K562 (cell line): ENCODE measurements around the gene SAPCD1. TPM values are rescaled to one million over a fixed set of nuclear protein-coding genes. Genes with fewer than 3 reads are reported as not detected.

ENCODE experiments used
- ARID4B ChIP-seq: sonication (generic); formaldehyde crosslinking; IDR thresholded peaks from 2 replicates; pipeline ENCODE4 v1.8.0; 2022; ENCODE audit warnings: mild to moderate bottlenecking, missing genetic modification reagents
- BCOR ChIP-seq: fragments of 450-650 bp; IDR thresholded peaks from 2 replicates; pipeline ENCODE4 v1.6.1; 2016
- BDP1 ChIP-seq: IDR thresholded peaks from 3 replicates; pipeline ENCODE4 v1.6.1; 2011; ENCODE audit not compliant: insufficient read length, insufficient read depth
- BMI1 ChIP-seq: fragments of 150-350 bp; IDR thresholded peaks from 2 replicates; pipeline ENCODE4 v1.6.1; 2014; ENCODE audit warnings: low read length
- CAMTA2 ChIP-seq: fragments of 250-450 bp; sonication (Bioruptor Pico); conservative IDR thresholded peaks from 2 replicates; pipeline ENCODE4 v1.5.1; 2022
- CBX1 ChIP-seq: sonication (generic); IDR thresholded peaks from 2 replicates; pipeline ENCODE4 v1.6.1; 2016; ENCODE audit warnings: antibody characterized with exemption, low read depth, mild to moderate bottlenecking
- CEBPG ChIP-seq, 3 experiments: fragments of 200-800 bp in 1 of 3; sonication (Bioruptor generic) in 1 of 3; sonication (generic) in 1 of 3; formaldehyde crosslinking in 1 of 3; IDR thresholded peaks in 2 of 3; conservative IDR thresholded peaks in 1 of 3; 2 replicates each; pipeline versions ENCODE4 v1.6.1 to v1.8.0; 2016 to 2022; ENCODE audit warnings: missing compliant biosample characterization in 2 of 3, missing genetic modification characterization in 2 of 3, mild to moderate bottlenecking in 1 of 3, missing genetic modification reagents in 1 of 3
- CHD4 ChIP-seq: fragments of 200-600 bp; sonication (generic); IDR thresholded peaks from 3 replicates; pipeline ENCODE4 v1.6.1; 2012; ENCODE audit warnings: low read depth, mild to moderate bottlenecking, mixed read lengths, low read length, inconsistent platforms; ENCODE audit not compliant: insufficient read depth, insufficient replicate concordance, poor library complexity, severe bottlenecking
- E2F6 ChIP-seq, 2 experiments: IDR thresholded peaks; 2 replicates each; pipeline ENCODE4 v1.6.1; 2011; ENCODE audit warnings: borderline replicate concordance in 1 of 2, control low read depth in 1 of 2, low read depth in 1 of 2, low read length in 1 of 2, mild to moderate bottlenecking in 1 of 2, mixed read lengths in 1 of 2, moderate library complexity in 1 of 2; ENCODE audit not compliant: insufficient read depth in 1 of 2, insufficient read length in 1 of 2, poor library complexity in 1 of 2, severe bottlenecking in 1 of 2; ENCODE audit errors: extremely low read depth in 1 of 2
- MXD1 ChIP-seq: fragments of 250-450 bp; sonication (Bioruptor Pico); IDR thresholded peaks from 2 replicates; pipeline ENCODE4 v1.8.0; 2021; ENCODE audit warnings: borderline replicate concordance, mild to moderate bottlenecking, moderate library complexity; ENCODE audit not compliant: poor library complexity, severe bottlenecking
- POLR2H ChIP-seq: IDR thresholded peaks from 2 replicates; pipeline ENCODE4 v1.6.1; 2016; ENCODE audit warnings: missing genetic modification characterization, low read depth, mild to moderate bottlenecking, control low read depth, missing compliant biosample characterization, moderate library complexity
- PTTG1 ChIP-seq: fragments of 450-650 bp; IDR thresholded peaks from 2 replicates; pipeline ENCODE4 v1.6.1; 2016; ENCODE audit warnings: low read depth, mild to moderate bottlenecking, missing genetic modification characterization, missing compliant biosample characterization
- RAD21 ChIP-seq, 2 experiments: fragments of 250-450 bp in 1 of 2; fragments of 450-650 bp in 1 of 2; sonication (Bioruptor Pico) in 1 of 2; formaldehyde crosslinking in 1 of 2; IDR thresholded peaks in 1 of 2; conservative IDR thresholded peaks in 1 of 2; 2 replicates each; pipeline versions ENCODE4 v1.4.0 to v1.8.0; 2020 to 2022; ENCODE audit warnings: mild to moderate bottlenecking in 2 of 2, moderate library complexity in 1 of 2
- TAF1 ChIP-seq: IDR thresholded peaks from 2 replicates; pipeline ENCODE4 v1.6.1; 2011; ENCODE audit warnings: mild to moderate bottlenecking, low read length, moderate library complexity; ENCODE audit not compliant: insufficient read depth, control insufficient read depth, severe bottlenecking; ENCODE audit errors: extremely low read depth
- TBL1XR1 ChIP-seq, 2 experiments: IDR thresholded peaks; 2 replicates each; pipeline ENCODE4 v1.6.1; 2012; ENCODE audit warnings: improper control_type of control experiment in 2 of 2, low read length in 2 of 2, mild to moderate bottlenecking in 1 of 2
- TFE3 ChIP-seq: fragments of 450-650 bp; formaldehyde crosslinking; IDR thresholded peaks from 2 replicates; pipeline ENCODE4 v1.4.0; 2020; ENCODE audit warnings: mild to moderate bottlenecking, mixed read lengths
- ZNF507 ChIP-seq: conservative IDR thresholded peaks from 2 replicates; pipeline ENCODE4 v1.6.1; 2017; ENCODE audit warnings: missing genetic modification characterization, missing compliant biosample characterization
- polyA plus RNA-seq, 8 experiments: library from polyadenylated mRNA; depleted of rRNA in 4 of 8; stranded (reverse) in 5 of 8; unstranded in 3 of 8; fragments of >200 nt; fragmentation: Nextera tagmentation in 2 of 8; fragmentation: Illumina TruSeq in 1 of 8; extraction: Ambion mirVana in 2 of 8; extraction: Trizol in 1 of 8; gene quantifications; 2 replicates each; pipeline versions ENCODE4 v1.2.1 to v1.2.3, GENCODE V29; 2011 to 2014; ENCODE audit warnings: inconsistent platforms in 1 of 8, missing spikeins in 1 of 8
- total RNA-seq, 7 experiments: library from RNA; depleted of rRNA in 6 of 7; stranded (reverse); fragments of >200 nt in 6 of 7; fragmentation: Illumina TruSeq in 2 of 7; extraction: Trizol in 2 of 7; gene quantifications; 2 replicates each; pipeline versions ENCODE4 v1.2.1 to v1.2.3, GENCODE V29; 2011 to 2021; ENCODE audit warnings: low replicate concordance in 1 of 7

The SAPCD1 gene
- total and polyA plus RNA-seq, 9 of the 15 experiments (the other 6 are each of a cell fraction or from before 2014, with no cell fraction given), result 2.6 to 30.2 (median 7.4) TPM

- peak; percentile 83 for TF ChIP-seq MXD1
- TF ChIP-seq BDP1, result no peak
- TF ChIP-seq PTTG1, result no peak
- peak; percentile 84 to 86 for TF ChIP-seq E2F6 (IDR thresholded peaks at IDR 0.05; ENCODE audit: borderline replicate concordance in 1 of 2, extremely low read depth in 1 of 2, insufficient read depth in 1 of 2, insufficient read length in 1 of 2, low read depth in 1 of 2, low read length in 1 of 2, poor library complexity in 1 of 2, severe bottlenecking in 1 of 2)
- peak; percentile 96; the same call in 1 of the 2 replicates for TF ChIP-seq ARID4B (CRISPR knock-in tag)
- TF ChIP-seq POLR2H, result no peak
- 0 out of 2 replicates have a peak, but pooled peaks have one; percentile 6 for TF ChIP-seq TFE3
- TF ChIP-seq BMI1, result no peak
- TF ChIP-seq CBX1, result peak; percentile 91; the same call in 1 of the 2 replicates
- peak; percentile 28 to 42; a peak in 3 of 4 replicates for TF ChIP-seq RAD21 (CRISPR knock-in tag; conservative IDR thresholded peaks at IDR 0.05 in 1 of 2, IDR thresholded peaks at IDR 0.05 in 1 of 2)
- peak; percentile 25; the same call in 1 of the 2 replicates for TF ChIP-seq CEBPG (CRISPR knock-in tag; IDR thresholded peaks at IDR 0.05)
- no peak for TF ChIP-seq CEBPG (tag; conservative IDR thresholded peaks at IDR 0.05 in 1 of 2, IDR thresholded peaks at IDR 0.05 in 1 of 2)
- peak; percentile 77 for TF ChIP-seq BCOR
- peak; percentile 87 for TF ChIP-seq TAF1
- peak in 1 of 2 experiments; percentile 75; a peak in 1 of 4 replicates for TF ChIP-seq TBL1XR1 (IDR thresholded peaks at IDR 0.05; ENCODE audit: low read length in 2 of 2)
- TF ChIP-seq CAMTA2 (CRISPR knock-in tag), result peak; percentile 64; the same call in 1 of the 2 replicates
- TF ChIP-seq CHD4, result peak; percentile 84
- TF ChIP-seq ZNF507 (tag), result no peak
Measured at GRCh38 chr6:31806470-31807272, 44.2 kb downstream of the SAPCD1 start, which contains the start of gene LSM2 (continued).
